ENCODE results near the gene ZNF148. TPM values are rescaled to one million over a fixed set of nuclear protein-coding genes. Genes with fewer than 3 reads are reported as not detected.

The ZNF148 gene
- polyA plus RNA-seq, 2 of the 4 experiments (the other 2 are of a cell fraction), result 9.9 to 26.5 TPM

GRCh38 chr3:125350597-125350996 is 24.5 kb downstream of the ZNF148 start (continued):
- TF ChIP-seq, protein P1, sequence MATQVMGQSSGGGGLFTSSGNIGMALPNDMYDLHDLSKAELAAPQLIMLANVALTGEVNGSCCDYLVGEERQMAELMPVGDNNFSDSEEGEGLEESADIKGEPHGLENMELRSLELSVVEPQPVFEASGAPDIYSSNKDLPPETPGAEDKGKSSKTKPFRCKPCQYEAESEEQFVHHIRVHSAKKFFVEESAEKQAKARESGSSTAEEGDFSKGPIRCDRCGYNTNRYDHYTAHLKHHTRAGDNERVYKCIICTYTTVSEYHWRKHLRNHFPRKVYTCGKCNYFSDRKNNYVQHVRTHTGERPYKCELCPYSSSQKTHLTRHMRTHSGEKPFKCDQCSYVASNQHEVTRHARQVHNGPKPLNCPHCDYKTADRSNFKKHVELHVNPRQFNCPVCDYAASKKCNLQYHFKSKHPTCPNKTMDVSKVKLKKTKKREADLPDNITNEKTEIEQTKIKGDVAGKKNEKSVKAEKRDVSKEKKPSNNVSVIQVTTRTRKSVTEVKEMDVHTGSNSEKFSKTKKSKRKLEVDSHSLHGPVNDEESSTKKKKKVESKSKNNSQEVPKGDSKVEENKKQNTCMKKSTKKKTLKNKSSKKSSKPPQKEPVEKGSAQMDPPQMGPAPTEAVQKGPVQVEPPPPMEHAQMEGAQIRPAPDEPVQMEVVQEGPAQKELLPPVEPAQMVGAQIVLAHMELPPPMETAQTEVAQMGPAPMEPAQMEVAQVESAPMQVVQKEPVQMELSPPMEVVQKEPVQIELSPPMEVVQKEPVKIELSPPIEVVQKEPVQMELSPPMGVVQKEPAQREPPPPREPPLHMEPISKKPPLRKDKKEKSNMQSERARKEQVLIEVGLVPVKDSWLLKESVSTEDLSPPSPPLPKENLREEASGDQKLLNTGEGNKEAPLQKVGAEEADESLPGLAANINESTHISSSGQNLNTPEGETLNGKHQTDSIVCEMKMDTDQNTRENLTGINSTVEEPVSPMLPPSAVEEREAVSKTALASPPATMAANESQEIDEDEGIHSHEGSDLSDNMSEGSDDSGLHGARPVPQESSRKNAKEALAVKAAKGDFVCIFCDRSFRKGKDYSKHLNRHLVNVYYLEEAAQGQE (IDR thresholded peaks at IDR 0.05), result no peak
- TF ChIP-seq ZC3H11A (IDR thresholded peaks at IDR 0.05) (no peak), EHF (CRISPR knock-in tag; IDR thresholded peaks at IDR 0.05) (no peak), ZSCAN20 (CRISPR knock-in tag; IDR thresholded peaks at IDR 0.05) (no peak), ZNF302 (CRISPR knock-in tag; IDR thresholded peaks at IDR 0.05) (no peak), USF2 (IDR thresholded peaks at IDR 0.05) (no peak), HES2 (IDR thresholded peaks at IDR 0.05) (no peak)

DNA sequence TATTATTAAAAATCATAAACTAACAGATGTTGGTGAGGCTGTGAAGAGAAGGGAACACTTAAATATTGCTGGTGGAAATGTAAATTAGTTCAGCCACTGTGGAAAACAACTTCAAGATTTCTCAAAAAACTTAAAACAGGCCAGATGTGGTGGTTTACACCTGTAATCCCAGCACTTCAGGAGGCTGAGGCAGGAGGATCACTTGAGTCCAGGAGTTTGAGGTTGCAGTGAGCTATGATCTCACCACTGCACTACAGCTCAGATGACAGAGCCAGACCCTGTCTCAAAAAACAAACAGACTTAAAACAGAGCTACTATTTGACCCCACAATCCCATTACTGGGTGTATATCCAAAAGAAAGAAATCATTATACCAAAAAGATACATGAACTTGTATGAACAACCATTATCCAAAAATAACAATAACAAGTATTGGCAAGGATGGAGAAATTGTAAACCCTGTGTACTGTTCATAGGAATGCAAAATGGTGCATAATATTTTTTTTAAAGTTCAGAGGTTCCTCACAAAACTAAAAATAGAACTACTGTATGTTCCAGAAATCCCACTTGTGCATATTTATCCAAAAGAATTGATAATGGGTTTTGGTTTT is 25.5 kb downstream of the ZNF148 start:
- H3K27ac ChIP-seq, result no peak overlapping the region
- ATAC-seq, result no peak

DNA sequence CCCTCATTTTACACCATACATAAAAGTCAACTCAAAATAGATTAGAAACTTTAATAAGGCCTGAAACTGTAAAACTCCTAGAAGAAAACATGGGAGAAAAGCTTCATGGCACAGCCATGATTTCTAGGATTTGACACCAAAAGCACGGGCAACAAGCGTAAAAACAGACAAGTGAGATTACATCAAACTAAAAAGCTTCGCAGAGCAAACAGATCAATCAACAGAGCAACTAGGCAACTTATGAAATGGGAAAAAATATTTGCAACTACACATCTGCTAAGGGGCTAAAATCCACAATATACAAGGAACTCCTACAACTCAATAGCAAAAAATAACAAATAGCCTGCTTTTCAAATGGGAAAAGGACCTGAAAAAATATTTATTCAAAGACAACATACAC is 26.1 kb downstream of the ZNF148 start:
- Histone ChIP-seq H3K9me3 (no peaks in the 10 kb centered on the region), H3K27ac (no peak overlapping the region), H3K4me1 (peaks cover 13% of the 10 kb centered on the region; the same call in 2 of the 3 replicates), H3K4me3 (no peak overlapping the region), H3K4me2 (no peak overlapping the region)
- CTCF ChIA-PET, result no interaction called here
- POLR2A ChIA-PET, result no interaction called here
- WGBS (ENCODE audit: missing lambda C conversion rate), result 98% methylated on average over 3 of the region's 3 CpGs
- no peak for DNase-seq (ENCODE audit: low read depth in 1 of 2, low spot score in 1 of 2)
- no peak for FAIRE-seq
- ATAC-seq, result no peak
- TF ChIP-seq SREBF2 (IDR thresholded peaks at IDR 0.05) (no peak), ZFP36 (IDR thresholded peaks at IDR 0.05; ENCODE audit: borderline replicate concordance, partially characterized antibody) (no peak), NR3C1 (IDR thresholded peaks at IDR 0.05) (no peak), HOXA7 (CRISPR knock-in tag; IDR thresholded peaks at IDR 0.05) (no peak), GATA3 (IDR thresholded peaks at IDR 0.05; ENCODE audit: borderline replicate concordance) (no peak), RNF2 (IDR thresholded peaks at IDR 0.05; ENCODE audit: borderline replicate concordance, low read depth) (no peak), JUNB (IDR thresholded peaks at IDR 0.05) (no peak), HOXB5 (CRISPR knock-in tag; IDR thresholded peaks at IDR 0.05) (no peak), NPAS2 (CRISPR knock-in tag; IDR thresholded peaks at IDR 0.05; ENCODE audit: borderline replicate concordance) (no peak), EP300 (IDR thresholded peaks at IDR 0.05) (no peak), RCOR1 (IDR thresholded peaks at IDR 0.05; ENCODE audit: low read depth, low read length) (no peak), NFE2L2 (conservative IDR thresholded peaks at IDR 0.05; ENCODE audit: low read length) (no peak)
- TF ChIP-seq, protein P2, sequence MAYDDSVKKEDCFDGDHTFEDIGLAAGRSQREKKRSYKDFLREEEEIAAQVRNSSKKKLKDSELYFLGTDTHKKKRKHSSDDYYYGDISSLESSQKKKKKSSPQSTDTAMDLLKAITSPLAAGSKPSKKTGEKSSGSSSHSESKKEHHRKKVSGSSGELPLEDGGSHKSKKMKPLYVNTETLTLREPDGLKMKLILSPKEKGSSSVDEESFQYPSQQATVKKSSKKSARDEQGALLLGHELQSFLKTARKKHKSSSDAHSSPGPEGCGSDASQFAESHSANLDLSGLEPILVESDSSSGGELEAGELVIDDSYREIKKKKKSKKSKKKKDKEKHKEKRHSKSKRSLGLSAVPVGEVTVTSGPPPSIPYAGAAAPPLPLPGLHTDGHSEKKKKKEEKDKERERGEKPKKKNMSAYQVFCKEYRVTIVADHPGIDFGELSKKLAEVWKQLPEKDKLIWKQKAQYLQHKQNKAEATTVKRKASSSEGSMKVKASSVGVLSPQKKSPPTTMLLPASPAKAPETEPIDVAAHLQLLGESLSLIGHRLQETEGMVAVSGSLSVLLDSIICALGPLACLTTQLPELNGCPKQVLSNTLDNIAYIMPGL (CRISPR knock-in tag; IDR thresholded peaks at IDR 0.05; ENCODE audit: borderline replicate concordance), result no peak

More for the DNA sequence above, 25.5 kb downstream of the ZNF148 start:
- Histone ChIP-seq H3K4me2 (no peak overlapping the region), H3K4me3 (no peak overlapping the region), H3K9me3 (no peaks in the 10 kb centered on the region), H3K4me1 (peaks cover 13% of the 10 kb centered on the region; the same call in 2 of the 3 replicates)
- FAIRE-seq, result no peak
- CTCF ChIA-PET, result no interaction called here
- POLR2A ChIA-PET, result no interaction called here
- DNase-seq (ENCODE audit: low read depth in 1 of 2, low spot score in 1 of 2), result no peak
- TF ChIP-seq USF2 (IDR thresholded peaks at IDR 0.05) (no peak), POLR2AphosphoS2 (conservative IDR thresholded peaks at IDR 0.05; ENCODE audit: low read length) (no peak), ZNF302 (CRISPR knock-in tag; IDR thresholded peaks at IDR 0.05) (no peak), PHF8 (IDR thresholded peaks at IDR 0.05; ENCODE audit: borderline replicate concordance, low read depth) (no peak), HOXB5 (CRISPR knock-in tag; IDR thresholded peaks at IDR 0.05) (no peak), HES2 (IDR thresholded peaks at IDR 0.05) (no peak), NFE2L2 (conservative IDR thresholded peaks at IDR 0.05; ENCODE audit: low read length) (no peak), FOSL2 (IDR thresholded peaks at IDR 0.05) (no peak), FOSL2 (CRISPR knock-in tag; IDR thresholded peaks at IDR 0.05) (no peak), NPAS2 (CRISPR knock-in tag; IDR thresholded peaks at IDR 0.05; ENCODE audit: borderline replicate concordance) (no peak), RCOR1 (IDR thresholded peaks at IDR 0.05; ENCODE audit: low read depth, low read length) (no peak)
- TF ChIP-seq, protein P3, sequence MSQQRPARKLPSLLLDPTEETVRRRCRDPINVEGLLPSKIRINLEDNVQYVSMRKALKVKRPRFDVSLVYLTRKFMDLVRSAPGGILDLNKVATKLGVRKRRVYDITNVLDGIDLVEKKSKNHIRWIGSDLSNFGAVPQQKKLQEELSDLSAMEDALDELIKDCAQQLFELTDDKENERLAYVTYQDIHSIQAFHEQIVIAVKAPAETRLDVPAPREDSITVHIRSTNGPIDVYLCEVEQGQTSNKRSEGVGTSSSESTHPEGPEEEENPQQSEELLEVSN (IDR thresholded peaks at IDR 0.05; ENCODE audit: borderline replicate concordance, low read depth), result no peak
